Epidermal melanocyte (primary cell): Measurements from ENCODE around the gene PTGDR2.

Source experiments
- DNase-seq: peaks from one replicate; pipeline ENCODE4 v3.0.0; 2011; ENCODE audit warnings: low spot score; ENCODE audit not compliant: insufficient read length

The PTGDR2 gene

DNA sequence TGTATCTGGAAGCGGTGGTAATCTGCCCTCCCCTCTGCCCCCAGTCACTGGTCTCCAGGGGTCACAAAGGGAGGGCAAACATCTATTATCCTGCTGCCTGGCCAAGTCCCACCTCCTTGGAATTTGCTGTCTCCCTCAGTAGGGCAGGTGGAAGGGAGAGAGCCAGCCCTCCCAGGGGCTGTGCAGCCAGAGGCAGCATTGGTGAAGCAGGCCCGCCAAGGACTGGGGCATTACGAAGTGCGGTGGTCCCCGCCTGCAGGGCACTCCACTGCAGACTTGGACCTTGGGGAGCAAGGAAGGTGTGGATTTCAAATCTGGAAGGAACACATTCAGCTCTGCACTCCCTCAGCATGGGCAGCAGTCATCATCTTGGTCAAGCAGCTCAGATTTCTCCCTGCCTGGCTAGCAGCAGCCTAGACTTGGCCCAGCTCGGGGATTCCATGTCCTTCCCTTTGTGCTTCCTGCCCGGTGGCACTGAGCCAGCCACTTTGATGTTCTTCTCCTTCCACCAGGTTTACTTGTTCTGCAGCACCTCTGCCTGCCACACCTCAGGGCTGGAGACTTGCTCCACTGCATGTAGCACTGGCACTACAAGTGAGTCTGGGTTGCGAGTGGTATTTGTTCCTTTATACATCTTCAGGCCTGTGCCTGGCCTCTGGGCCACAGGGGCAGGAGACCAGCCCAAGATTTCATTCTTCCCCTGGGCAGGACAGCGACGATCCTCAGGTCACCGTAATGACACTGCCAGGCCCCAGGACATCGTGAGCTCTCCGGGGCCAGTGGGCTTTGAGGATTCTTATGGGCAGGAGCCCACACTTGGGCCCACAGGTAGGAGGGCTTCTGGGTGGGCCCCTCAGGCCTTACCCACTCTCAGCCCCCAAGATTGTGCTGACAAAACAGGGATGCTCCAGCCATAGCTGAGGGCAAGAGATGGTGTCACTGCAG lies 18.9 kb upstream of the PTGDR2 start:
- DNase-seq = no peak

DNA sequence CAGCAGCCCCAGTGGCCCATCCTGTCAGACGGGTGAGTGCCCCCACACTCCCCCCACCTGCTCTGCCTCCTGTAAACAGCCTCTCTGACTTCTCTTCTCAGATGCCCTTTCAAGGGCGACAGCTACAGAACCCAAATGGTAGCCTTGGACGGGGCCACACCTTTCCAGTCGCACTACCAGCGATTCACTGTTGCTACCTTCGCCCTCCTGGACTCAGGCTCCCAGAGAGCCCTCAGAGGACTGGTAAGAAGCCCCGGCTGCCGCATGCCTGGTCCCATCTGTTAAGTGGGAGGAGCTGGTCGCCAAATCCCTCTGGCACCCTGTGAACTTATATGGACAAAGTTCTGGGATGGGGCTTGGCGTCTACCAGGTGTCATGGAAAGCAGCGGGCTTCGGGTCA lies 17.8 kb upstream of the PTGDR2 start:
- no peak for DNase-seq

DNA sequence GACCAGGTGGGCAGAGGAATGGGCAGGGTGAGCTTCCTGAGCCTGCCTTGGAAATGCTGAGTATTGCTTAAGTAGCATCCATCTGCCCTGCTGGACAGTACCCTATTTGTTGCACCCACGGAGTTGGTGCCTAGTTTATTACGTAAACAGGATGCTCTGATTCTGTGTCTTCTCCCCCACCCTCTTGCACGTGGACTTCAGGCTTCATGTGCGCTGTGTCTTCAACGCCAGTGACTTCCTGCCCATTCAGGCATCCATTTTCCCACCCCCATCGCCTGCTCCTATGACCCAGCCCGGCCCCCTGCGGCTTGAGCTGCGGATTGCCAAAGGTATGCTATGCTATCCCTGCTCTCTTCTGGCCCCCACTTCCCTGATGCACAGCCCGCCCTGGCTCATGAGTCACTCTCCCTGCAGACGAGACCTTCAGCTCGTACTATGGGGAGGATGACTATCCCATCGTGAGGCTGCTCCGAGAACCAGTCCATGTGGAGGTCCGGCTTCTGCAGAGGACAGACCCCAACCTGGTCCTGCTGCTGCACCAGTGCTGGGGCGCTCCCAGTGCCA lies 17.3 kb upstream of the PTGDR2 start:
- no peak for DNase-seq

DNA sequence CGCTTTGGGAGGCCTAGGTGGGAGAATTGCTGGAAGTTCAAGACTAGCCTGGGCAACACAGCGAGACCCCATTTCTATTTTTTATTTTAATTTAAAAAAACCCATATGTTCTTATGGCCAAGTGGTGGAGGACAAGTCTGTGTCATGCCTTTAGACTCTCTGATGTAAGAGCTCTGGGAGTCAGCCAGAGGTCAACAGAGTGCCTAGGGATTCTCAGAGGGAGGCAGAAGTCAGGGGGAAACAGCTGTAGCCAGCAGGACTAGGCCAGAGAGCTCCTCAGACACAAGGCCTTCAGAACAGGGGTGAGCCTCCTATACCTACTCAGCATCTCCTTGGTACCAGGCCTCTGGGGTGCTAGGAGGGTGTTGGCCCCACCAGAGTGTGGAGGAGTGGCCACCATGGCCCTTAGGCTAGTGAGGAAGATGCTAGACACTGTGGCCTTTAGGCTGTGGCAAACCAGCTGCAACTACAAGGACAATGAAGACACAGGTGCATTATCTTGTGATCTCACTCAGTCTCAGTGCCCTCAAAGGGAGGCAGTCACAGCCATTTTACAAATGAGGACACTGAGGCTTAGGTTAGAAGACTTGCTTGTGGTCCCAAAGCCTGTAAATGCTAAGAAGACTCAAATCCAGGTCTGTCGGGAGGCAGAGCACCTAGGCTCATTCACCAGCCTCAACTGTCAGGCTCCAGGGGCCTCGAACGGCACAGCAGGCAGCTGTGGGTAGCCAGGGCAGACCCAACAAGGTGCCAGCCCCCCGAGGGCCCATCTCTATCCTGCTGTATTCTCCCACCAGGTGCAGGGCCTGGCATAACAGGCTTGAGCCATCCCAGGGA lies 16.6 kb upstream of the PTGDR2 start:
- no peak for DNase-seq

DNA sequence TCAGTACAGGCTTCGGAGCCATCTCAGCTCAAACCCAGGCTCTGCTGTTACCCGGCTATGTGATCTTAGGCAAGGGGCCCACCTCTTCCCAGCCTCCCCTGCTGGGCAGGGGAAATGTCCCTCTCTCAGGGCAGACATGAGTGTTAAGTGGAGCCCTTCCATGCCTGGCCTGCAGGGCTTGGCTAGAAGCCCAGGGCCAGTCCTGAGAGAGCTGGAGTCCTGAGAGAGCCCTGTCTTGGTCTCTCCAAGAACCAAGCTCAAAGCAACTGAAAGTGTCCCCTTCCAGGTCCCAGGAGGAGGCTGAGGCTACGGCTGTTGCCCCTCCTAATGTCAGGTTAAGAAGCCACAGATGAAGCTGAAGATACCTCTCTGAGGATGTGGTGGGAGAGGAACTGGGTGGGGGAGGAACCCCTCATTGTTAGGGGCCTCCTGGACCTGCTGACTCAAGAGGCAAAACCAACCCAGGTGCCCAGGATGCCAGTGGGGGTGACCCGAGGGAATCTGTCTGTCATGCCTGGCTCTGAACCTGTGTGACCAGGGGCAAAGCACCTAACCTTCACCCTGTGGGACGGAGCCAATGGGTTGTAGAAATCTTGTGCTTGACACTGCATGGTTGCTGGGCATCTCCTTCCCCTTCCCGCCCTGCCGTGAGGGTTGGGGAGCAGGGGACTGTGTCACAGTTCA lies 15.8 kb upstream of the PTGDR2 start:
- DNase-seq = no peak

DNA sequence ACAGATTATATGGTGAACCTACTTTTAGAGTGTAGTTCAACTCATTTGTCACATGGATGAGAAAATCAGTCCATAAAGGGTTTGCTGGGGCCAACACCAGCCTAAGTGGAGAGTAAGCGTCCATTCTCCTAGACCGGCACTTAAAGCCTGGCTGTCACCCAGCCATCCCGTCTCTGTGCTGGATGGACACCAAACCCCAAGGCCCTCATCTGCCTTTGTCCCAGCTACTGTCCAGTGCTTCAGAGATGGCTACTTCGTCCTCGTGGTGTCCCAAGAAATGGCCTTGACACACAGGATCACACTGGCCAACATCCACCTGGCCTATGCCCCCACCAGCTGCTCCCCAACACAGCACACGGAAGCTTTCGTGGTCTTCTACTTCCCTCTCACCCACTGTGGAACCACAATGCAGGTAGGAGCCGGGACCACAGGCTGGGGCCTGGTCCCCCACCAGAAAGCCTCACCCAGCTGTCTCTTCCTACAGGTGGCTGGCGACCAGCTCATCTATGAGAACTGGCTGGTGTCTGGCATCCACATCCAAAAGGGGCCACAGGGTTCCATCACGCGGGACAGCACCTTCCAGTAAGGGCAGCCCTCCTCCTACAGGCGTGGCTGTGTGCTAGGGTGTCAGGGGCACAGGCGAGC lies 15.1 kb upstream of the PTGDR2 start:
- no peak for DNase-seq

DNA sequence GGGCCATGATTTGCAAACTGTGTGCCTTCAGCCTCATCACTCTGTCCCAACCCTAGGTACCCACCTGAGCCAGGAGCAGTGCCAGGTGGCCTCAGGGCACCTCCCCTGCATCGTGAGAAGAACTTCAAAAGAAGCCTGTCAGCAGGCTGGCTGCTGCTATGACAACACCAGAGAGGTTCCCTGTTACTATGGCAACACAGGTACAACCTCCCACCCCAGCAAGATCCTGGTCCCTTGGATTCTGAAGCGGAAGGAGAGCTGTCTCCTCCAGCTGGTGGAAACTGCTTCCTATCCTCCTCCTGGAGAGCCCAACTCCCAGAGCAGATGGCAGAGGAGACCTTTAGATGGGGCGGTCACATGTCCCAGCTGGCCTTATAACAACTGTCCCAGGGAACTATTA lies 14.5 kb upstream of the PTGDR2 start:
- no peak for DNase-seq

DNA sequence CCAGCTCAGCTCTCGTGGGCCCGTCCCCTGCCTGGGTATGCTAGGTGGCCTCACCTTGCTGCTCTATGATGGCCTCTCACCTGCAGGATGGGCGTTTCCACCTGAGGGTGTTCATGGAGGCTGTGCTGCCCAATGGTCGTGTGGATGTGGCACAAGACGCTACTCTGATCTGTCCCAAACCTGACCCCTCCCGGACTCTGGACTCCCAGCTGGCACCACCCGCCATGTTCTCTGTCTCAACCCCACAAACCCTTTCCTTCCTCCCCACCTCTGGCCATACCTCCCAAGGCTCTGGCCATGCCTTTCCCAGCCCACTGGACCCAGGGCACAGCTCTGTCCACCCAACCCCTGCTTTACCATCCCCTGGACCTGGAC lies 13.7 kb upstream of the PTGDR2 start:
- DNase-seq = no peak

DNA sequence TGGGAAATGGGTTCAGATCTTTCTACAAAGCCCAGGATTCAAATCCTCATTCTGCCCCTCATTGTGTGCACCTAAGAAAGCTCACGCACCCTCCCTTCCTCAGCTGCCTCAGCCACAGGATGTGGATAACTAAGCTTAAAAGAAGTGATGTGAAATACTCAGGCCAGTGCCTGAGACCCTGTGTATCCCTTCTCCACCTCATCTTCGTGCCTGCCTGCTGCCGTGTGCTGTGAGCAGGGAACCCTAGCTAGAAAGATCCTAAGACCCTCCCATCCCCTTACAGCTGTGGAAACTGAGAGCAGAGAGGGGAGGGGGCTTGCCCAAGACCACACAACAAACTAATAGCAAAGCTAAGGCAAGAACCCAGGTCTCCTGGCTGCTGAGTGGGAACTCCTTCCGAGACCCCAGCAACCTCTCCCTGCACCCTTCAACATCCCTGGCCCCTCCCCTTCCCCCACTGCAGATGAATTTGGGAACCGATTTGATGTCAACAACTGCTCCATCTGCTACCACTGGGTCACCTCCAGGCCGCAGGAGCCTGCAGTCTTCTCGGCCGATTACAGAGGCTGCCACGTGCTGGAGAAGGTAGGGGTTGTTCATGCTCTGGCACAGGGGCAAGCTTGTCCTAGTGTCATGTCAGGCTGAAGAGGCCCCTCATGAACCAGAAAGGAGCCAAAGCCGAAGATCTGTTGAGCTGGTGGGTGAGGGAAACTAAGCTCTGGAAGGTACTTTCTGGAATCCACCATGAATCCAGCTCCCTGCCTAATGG lies 13.1 kb upstream of the PTGDR2 start:
- no peak for DNase-seq

DNA sequence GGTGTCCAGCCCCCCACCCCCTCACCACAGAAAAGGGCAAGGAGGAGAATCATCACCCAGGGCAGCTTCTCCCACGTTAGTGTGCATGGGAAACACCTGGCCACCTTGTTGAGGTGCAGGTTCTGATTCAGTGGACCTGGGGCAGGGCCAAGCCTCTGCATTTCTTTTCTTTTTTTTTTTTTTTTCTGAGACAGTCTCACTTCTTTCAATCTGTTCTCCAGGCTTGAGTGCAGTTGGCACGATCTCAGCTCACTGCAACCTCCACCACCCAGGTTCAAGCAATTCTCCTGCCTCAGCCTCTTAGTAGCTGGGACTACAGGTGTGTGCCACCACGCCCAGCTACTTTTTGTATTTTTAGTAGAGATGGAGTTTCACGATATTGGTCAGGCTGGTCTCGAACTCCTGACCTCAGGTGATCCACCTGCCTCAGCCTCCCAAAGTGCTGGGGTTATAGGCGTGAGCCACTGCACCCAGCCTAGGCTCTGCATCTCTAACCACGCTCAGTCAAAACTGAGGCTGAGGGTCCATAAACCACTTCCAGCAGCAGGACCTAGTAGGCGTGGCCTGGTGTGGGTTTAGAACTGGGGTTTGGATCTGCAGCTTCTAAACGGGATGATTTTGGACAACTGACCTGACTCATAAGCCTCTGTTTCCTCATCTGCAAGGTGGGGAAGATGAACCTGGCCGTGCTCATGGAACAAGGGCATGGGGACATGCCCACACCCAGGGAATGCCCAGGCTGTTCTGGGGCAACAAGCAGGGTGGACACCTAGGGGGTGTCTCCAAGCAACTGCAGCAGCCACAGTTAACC lies 12.3 kb upstream of the PTGDR2 start:
- DNase-seq = no peak

DNA sequence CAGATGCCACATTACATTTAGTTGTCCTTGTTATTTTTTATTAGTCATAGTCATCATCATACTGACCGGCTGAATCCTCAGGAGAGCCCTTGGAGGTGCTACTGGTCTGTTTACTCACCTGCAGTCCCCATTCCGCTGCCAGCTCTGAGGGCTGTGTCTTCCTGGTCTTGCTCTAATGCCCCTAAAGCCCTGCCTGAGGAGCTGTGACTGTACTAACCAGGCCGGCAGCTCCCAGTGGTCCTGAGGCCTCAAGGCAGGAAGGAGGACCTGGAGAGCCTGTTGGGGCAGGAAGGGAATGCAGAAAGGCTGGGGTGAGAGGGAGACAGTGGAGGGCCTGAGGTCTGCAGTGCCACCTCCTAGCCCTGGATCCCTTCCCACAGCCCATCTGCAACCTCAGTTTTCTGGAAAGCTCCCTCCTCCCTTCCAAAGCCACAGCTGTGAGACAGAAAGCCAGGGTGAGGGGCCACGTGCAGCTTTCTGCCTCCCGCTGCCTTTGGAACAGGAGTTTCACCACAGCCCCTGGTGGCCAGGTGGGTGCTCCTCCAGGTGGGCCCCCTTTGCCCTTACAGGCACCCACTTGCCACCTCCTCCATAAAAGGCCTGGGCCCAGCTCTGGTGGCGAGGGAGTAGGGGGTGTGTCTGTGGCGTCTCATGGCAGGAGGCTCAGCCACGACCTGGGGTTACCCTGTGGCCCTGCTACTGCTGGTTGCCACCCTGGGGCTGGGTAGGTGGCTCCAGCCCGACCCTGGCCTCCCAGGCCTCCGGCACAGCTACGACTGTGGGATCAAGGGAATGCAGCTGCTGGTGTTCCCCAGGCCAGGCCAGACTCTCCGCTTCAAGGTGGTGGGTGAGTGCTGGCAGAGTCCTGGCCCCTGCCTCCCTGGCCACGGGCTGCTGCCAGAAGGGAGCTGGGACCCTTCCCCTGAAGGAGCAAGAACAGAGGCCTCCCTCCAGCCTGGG lies 11.4 kb upstream of the PTGDR2 start, which contains the start of gene ZP1:
Gene ZP1 (plus strand): TSS at position 632 of the 960 bp plus-strand sequence. CDS start 20 bp downstream, at position 652.
- DNase-seq = no peak

DNA sequence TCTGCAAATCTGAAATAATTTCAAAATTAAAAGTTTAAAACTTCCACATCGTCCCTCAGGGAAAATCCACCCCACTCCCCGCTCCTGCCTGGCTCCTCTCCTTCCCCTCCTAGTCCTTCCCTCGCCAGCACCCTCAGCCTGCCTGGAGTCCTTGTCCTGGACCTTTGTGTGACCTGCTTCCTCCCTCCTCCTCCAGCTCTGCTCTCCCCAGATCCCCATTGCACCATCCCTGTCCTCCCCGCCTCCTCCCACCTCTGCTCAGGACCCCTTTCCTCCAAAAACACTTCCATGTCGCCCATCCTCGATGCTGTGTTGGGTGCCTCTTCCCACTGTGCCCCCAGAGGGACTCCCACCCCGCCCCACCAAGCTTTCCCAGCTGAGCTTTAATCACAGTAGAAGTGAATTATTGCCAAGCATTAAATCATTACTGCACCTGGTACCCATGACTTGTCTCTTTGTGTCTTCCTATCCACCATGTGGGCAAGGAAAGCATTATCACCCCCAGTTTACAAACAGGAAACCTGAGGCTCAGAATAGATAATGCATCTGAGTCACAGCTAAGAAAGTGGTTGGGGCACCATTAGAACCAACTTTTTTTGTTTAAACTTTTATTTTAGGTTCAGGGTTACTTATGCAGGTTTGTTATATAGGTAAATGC lies 9.2 kb upstream of the PTGDR2 start:
- no peak for DNase-seq

DNA sequence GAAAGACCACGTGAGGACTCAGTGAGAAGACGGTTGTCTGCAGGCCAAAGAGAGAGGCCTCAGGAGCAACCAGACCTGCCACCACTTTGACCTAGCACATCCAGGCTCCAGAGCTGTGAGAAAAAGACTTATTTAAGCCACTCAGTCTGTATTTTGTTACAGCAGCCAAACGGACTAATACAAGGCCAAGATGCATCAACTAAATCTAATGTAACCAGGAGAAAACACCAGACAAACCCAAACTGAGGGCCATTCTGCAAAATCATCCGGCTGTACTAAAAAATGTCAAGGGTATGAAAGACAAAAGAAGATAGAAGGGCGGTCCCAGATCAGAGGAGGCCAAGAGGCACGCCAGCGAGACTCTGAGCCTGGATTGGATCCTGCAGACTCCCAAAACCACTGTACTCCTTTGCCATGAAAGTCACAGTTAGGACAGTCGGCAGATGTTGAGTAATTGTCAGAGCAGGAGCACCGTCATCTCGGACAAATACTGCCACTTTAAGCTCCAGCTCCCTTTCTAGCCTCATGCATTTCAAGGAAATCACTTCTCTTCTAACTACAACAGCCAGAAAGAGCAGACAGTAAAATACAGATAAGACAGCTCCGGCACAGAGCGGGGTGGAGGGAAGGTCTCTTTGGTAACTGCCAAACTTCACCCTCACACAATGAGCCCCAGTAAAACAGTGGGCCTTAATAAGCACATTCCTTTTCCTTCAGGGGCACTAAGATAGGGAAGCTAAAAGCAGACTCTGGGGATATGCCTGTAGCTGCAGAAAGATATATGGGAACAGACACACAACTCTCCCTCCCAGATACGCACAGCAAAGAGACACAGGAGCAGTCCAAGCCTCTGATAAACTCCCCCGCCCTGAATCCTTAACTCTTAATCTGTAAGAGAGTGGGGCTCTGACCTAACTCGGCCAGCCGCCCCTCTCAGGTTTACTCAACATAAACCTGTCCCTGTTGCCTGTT lies 8.1 kb upstream of the PTGDR2 start:
- DNase-seq = no peak

DNA sequence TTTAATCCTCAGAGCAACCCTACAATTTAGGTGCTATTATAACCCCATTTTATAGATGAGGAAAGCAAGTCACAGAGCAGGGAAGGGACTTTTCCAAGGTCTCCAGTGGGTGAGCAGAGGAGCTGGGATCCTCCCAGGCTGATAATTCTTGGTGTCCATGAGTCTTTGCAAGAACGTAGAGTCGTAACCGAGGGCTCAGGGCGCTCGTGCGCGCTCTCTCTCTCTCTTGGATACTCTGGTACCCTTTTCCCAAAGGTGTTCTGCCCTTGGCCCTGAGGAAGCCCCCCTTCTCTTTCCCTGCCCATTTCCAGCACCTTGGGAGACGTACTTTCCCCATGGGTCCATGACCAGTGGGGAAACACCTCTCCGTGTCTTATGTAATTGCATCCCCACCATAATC lies 6.4 kb upstream of the PTGDR2 start:
- DNase-seq = no peak

DNA sequence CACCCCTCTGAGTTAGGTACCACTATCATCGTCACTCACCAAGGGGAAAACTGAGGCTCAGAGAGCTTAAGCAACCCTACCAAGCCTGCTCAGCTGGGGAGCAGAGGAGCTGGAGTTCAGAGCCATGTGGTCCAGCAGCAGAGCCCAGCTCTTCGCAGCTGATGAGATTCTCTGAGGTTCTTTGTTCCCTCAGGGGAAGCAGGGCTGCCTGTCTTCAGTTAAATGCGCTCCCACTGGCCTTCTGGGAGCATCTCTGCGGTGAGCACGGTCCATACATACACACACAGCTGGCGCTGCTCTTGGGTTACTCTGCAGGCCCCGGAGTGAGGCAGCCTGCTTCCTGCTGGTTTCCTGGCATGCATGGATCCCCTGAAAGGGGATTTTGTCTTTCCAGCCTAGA lies 5.2 kb upstream of the PTGDR2 start:
- no peak for DNase-seq

DNA sequence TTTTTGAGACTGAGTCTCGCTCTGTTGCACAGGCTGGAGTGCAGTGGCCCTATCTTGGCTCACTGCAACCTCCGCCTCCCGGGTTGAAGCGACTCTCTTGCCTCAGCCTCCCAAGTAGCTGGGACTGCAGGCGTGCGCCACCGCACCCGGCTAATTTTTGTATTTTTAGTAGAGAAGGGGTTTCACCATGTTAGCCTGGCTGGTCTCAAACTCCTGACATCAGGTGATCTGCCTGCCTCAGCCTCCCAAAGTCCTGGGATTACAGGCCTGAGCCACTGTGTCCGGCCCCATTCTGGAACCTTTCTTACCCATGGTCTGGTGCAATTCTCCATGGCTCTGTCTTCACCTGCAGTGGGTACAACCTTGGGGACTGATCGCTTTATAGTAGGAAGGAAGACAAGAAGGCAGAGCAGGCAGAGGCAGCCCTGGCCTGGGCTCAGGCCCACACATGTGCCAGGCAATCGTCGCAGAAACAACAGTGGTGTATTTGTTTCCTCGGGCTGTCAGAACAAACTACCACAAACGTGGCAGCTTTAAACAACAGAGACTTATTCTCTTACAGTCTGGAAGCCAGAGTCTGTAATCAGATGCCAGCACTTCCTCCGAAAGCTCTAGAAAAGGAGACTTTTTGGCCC lies 4.0 kb upstream of the PTGDR2 start:
- DNase-seq = peak; percentile 52
